GM19099 (cell line): ENCODE results near the gene TMEM245.

Experiments
- POLR2A ChIP-seq: IDR thresholded peaks from 3 replicates; pipeline ENCODE4 v1.6.1; 2011; ENCODE audit warnings: low read depth; ENCODE audit not compliant: insufficient read length; ENCODE audit errors: extremely low read depth

Gene TMEM245

GRCh38 chr9:109098171-109098959 lies 21.4 kb downstream of the TMEM245 start:
- no peak for TF ChIP-seq POLR2A

- TF ChIP-seq POLR2A: no peak
Measured at GRCh38 chr9:109097146-109097545, 22.6 kb downstream of the TMEM245 start.

GRCh38 chr9:109095321-109095720 lies 24.4 kb downstream of the TMEM245 start:
- no peak for TF ChIP-seq POLR2A

- no peak for TF ChIP-seq POLR2A
Measured at GRCh38 chr9:109094268-109094667, 25.5 kb downstream of the TMEM245 start.

GRCh38 chr9:109092587-109092986 lies 27.2 kb downstream of the TMEM245 start:
- no peak for TF ChIP-seq POLR2A

GRCh38 chr9:109092051-109092580 lies 27.6 kb downstream of the TMEM245 start:
- no peak for TF ChIP-seq POLR2A

GRCh38 chr9:109088221-109088620 lies 31.5 kb downstream of the TMEM245 start:
- TF ChIP-seq POLR2A: no peak

- TF ChIP-seq POLR2A: no peak
Measured at GRCh38 chr9:109087795-109088194, 32.0 kb downstream of the TMEM245 start.

- no peak for TF ChIP-seq POLR2A
Measured at GRCh38 chr9:109086221-109086620, 33.5 kb downstream of the TMEM245 start.

- TF ChIP-seq POLR2A: no peak
Measured at GRCh38 chr9:109085510-109085909, 34.2 kb downstream of the TMEM245 start.

GRCh38 chr9:109083813-109084405 lies 35.8 kb downstream of the TMEM245 start:
- TF ChIP-seq POLR2A: no peak

GRCh38 chr9:109083141-109083540 lies 36.6 kb downstream of the TMEM245 start:
- TF ChIP-seq POLR2A: no peak

GRCh38 chr9:109082091-109082620 lies 37.6 kb downstream of the TMEM245 start:
- TF ChIP-seq POLR2A: no peak

- no peak for TF ChIP-seq POLR2A
Measured at GRCh38 chr9:109074236-109074889, 45.4 kb downstream of the TMEM245 start.

GRCh38 chr9:109072821-109073435 lies 46.8 kb downstream of the TMEM245 start:
- no peak for TF ChIP-seq POLR2A
